ENCODE data around the gene NME2. TPM values are rescaled to one million over a fixed set of nuclear protein-coding genes. Genes with fewer than 3 reads are reported as not detected.

The NME2 gene
- total RNA-seq, 1 experiment from 2014 or later = 1,558 TPM

DNA sequence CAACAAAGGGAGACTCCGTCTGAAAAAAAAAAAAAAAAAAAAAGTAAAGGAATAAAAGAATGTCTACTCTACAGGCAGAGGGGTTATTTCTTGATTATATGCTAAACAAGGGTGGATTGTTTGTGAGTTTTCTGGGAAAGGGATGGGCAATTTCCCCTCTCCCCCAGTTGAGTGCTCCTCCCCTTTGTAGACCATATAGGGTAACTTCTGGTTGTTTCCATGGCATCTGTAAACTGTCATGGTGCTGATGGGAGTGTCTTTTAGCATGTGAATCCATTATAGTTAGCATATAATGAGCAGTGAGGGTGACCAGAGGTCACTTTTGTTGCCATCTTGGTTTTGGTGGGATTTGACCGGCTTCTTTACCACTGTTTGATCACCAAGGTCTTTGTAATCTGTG is 17.0 kb upstream of the NME2 start:
- no peak overlapping the region for H3K9ac ChIP-seq (ENCODE audit: low read length)
- no peak overlapping the region for H3K4me3 ChIP-seq (ENCODE audit: low read length)
- CTCF ChIA-PET = no interaction called here
- intact Hi-C loops (cut with micrococcal nuclease) = no loop called here
- POLR2A ChIA-PET (ENCODE audit: unreplicated experiment) = no interaction called here
- no peaks in the 10 kb centered on the region for H3K36me3 ChIP-seq (ENCODE audit: low read depth, low read length)
- BruUV-seq (replicated peaks) = no TSS peak
- no peak for ATAC-seq
- no peak overlapping the region for H3K27ac ChIP-seq (ENCODE audit: low read length)
- H3K9me2 ChIP-seq (replicated peaks; ENCODE audit: low read length) = no peaks in the 10 kb centered on the region
- no peak overlapping the region for H3K4me2 ChIP-seq (ENCODE audit: low read length)
- no peaks in the 10 kb centered on the region for H3K27me3 ChIP-seq (ENCODE audit: low read length)
- DNase-seq = no peak
- H3K9me3 ChIP-seq (ENCODE audit: low read length) = no peaks in the 10 kb centered on the region
- H3K4me1 ChIP-seq (ENCODE audit: insufficient read depth, low read length) = peaks cover 21% of the 10 kb centered on the region
- no peak for TF ChIP-seq EZH2phosphoT487 (IDR thresholded peaks at IDR 0.05; ENCODE audit: borderline replicate concordance, low read length)
- TF ChIP-seq, protein P1, sequence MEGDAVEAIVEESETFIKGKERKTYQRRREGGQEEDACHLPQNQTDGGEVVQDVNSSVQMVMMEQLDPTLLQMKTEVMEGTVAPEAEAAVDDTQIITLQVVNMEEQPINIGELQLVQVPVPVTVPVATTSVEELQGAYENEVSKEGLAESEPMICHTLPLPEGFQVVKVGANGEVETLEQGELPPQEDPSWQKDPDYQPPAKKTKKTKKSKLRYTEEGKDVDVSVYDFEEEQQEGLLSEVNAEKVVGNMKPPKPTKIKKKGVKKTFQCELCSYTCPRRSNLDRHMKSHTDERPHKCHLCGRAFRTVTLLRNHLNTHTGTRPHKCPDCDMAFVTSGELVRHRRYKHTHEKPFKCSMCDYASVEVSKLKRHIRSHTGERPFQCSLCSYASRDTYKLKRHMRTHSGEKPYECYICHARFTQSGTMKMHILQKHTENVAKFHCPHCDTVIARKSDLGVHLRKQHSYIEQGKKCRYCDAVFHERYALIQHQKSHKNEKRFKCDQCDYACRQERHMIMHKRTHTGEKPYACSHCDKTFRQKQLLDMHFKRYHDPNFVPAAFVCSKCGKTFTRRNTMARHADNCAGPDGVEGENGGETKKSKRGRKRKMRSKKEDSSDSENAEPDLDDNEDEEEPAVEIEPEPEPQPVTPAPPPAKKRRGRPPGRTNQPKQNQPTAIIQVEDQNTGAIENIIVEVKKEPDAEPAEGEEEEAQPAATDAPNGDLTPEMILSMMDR (conservative IDR thresholded peaks at IDR 0.05; ENCODE audit: low read depth, low read length) = no peak
- no peak for TF ChIP-seq EZH2 (IDR thresholded peaks at IDR 0.05; ENCODE audit: low read length, unreplicated experiment)
- no peak overlapping the region for H2AFZ ChIP-seq (ENCODE audit: low read length)
- H4K20me1 ChIP-seq (ENCODE audit: low read length) = no peaks in the 10 kb centered on the region
- no peaks in the 10 kb centered on the region for H3F3A ChIP-seq (ENCODE audit: low read length, unreplicated experiment)
- H3K79me2 ChIP-seq (ENCODE audit: low read length) = peaks cover 8% of the 10 kb centered on the region

DNA sequence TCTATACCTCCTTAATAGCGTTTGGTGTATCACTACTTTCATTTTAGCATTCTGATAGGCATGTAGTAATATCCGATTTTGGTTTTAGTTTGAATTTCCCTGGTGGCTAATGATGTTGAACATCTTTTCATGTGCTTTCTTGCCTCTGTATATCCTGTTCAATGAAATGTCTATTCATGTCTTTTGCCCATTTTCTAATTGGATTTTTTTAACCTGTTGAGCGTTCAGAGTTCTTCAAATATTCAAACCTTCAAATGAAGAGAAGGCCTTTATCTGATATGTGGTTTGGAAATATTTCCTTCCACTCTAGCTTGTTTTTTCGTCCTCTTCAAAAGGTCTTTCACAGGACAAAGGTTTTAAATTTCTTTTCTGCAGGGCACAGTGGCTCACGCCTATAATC is 15.3 kb upstream of the NME2 start:
- TF ChIP-seq EZH2 (IDR thresholded peaks at IDR 0.05; ENCODE audit: low read length, unreplicated experiment) (no peak), EZH2phosphoT487 (IDR thresholded peaks at IDR 0.05; ENCODE audit: borderline replicate concordance, low read length) (no peak)
- TF ChIP-seq, protein P1 (conservative IDR thresholded peaks at IDR 0.05; ENCODE audit: low read depth, low read length) = no peak

DNA sequence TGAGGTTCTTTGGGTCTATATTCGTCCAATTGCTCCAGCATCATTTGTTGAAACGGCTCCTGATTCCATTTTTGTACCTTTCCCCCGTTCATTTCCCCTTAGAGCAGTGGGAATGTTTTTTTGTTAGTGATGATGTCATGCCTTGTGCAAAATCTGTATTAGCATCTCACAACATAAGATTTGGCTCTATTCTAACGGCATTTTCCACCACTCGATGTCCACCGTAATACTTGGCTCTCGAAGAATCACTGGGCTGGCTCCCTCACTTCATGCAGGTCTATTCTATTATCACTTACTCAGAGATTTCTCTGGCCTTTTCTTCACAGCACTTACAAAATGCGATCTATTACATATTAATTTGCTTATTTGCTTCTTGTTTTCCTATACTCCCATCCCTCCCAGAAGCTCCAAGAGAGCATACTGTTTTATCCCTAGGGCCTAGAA is 13.4 kb upstream of the NME2 start:
- Histone ChIP-seq H3K36me3 (ENCODE audit: low read depth, low read length) (peaks cover 20% of the 10 kb centered on the region), H3K9me2 (replicated peaks; ENCODE audit: low read length) (no peaks in the 10 kb centered on the region), H3K79me2 (ENCODE audit: low read length) (peaks cover 44% of the 10 kb centered on the region), H3K27ac (ENCODE audit: low read length) (peak overlapping the region; percentile 40), H3K4me1 (ENCODE audit: insufficient read depth, low read length) (peaks cover 24% of the 10 kb centered on the region), H2AFZ (ENCODE audit: low read length) (peak overlapping the region; percentile 81), H3F3A (ENCODE audit: low read length, unreplicated experiment) (no peaks in the 10 kb centered on the region), H3K27me3 (ENCODE audit: low read length) (no peaks in the 10 kb centered on the region), H4K20me1 (ENCODE audit: low read length) (peaks cover 7% of the 10 kb centered on the region), H3K4me3 (ENCODE audit: low read length) (peak overlapping the region; percentile 64), H3K9me3 (ENCODE audit: low read length) (no peaks in the 10 kb centered on the region), H3K9ac (ENCODE audit: low read length) (peak overlapping the region; percentile 35), H3K4me2 (ENCODE audit: low read length) (peak overlapping the region; percentile 89)
- TF ChIP-seq EZH2 (IDR thresholded peaks at IDR 0.05; ENCODE audit: low read length, unreplicated experiment) (no peak), EZH2phosphoT487 (IDR thresholded peaks at IDR 0.05; ENCODE audit: borderline replicate concordance, low read length) (no peak)
- TF ChIP-seq, protein P1 (conservative IDR thresholded peaks at IDR 0.05; ENCODE audit: low read depth, low read length) = no peak
- ATAC-seq (peak; percentile 13), DNase-seq (peak; percentile 40)
- intact Hi-C loops (cut with micrococcal nuclease) = loop anchor here (1.0 to 5.0 kb wide), 6 partner anchors 31 to 285 kb away; partner anchors contain the start of gene TOB1
- ChIA-PET CTCF (interaction anchor here (0.8 to 1.8 kb wide), 5 partner anchors 28 to 152 kb away, joined by 4 to 29 read pairs (median 7); partner anchors contain the start of gene SPAG9), POLR2A (ENCODE audit: unreplicated experiment) (interaction anchor here (0.6 to 1.7 kb wide), 5 partner anchors 32 to 149 kb away, joined by 3 to 13 read pairs (median 6); partner anchors contain the start of gene SPAG9)
- BruUV-seq (replicated peaks) = TSS peak; percentile 79

More for the DNA sequence above, 15.3 kb upstream of the NME2 start:
- Histone ChIP-seq H3K9ac (ENCODE audit: low read length) (no peak overlapping the region), H2AFZ (ENCODE audit: low read length) (no peak overlapping the region), H3K79me2 (ENCODE audit: low read length) (peaks cover 26% of the 10 kb centered on the region), H3K9me3 (ENCODE audit: low read length) (no peaks in the 10 kb centered on the region), H3F3A (ENCODE audit: low read length, unreplicated experiment) (no peaks in the 10 kb centered on the region), H3K4me2 (ENCODE audit: low read length) (no peak overlapping the region), H3K4me3 (ENCODE audit: low read length) (no peak overlapping the region), H3K36me3 (ENCODE audit: low read depth, low read length) (peaks cover 5% of the 10 kb centered on the region), H3K27me3 (ENCODE audit: low read length) (no peaks in the 10 kb centered on the region), H3K27ac (ENCODE audit: low read length) (no peak overlapping the region), H3K4me1 (ENCODE audit: insufficient read depth, low read length) (peaks cover 34% of the 10 kb centered on the region), H3K9me2 (replicated peaks; ENCODE audit: low read length) (no peaks in the 10 kb centered on the region), H4K20me1 (ENCODE audit: low read length) (no peaks in the 10 kb centered on the region; the same call in 1 of the 2 replicates)
- no TSS peak for BruUV-seq (replicated peaks)
- DNase-seq = no peak
- intact Hi-C loops (cut with micrococcal nuclease) = loop anchor here (5.0 kb wide), 1 partner anchor 284 kb away; the partner anchor contains the start of gene TOB1
- ATAC-seq = no peak
- CTCF ChIA-PET = no interaction called here
- POLR2A ChIA-PET (ENCODE audit: unreplicated experiment) = interaction anchor here (0.6 kb wide), 1 partner anchor 64 kb away, joined by 5 read pairs; no protein-coding TSS in a partner anchor

Data from PC-3 (cell line).